NCI-H1417 treated with DMSO at 0.1 percent for 48 hours (cell line): Measurements from ENCODE around the gene MEFV.

Experiments used
- DNase-seq: peaks from one replicate; lab custom pipeline; 2025; lab: John Stamatoyannopoulos, UW

The MEFV gene

GRCh38 chr16:3268294-3268693 lies 11.9 kb upstream of the MEFV start:
- DNase-seq, result no peak

- DNase-seq, result no peak
Measured at GRCh38 chr16:3266873-3267537, 10.6 kb upstream of the MEFV start.

- DNase-seq, result peak; percentile 81
Measured at GRCh38 chr16:3264137-3265036, 8.0 kb upstream of the MEFV start.

- DNase-seq, result no peak
Measured at GRCh38 chr16:3262517-3262916, 6.1 kb upstream of the MEFV start.

GRCh38 chr16:3259836-3260235 lies 3.4 kb upstream of the MEFV start:
- DNase-seq, result no peak

- no peak for DNase-seq
Measured at GRCh38 chr16:3256866-3257465, 533 bp upstream of the MEFV start.

- no peak for DNase-seq
Measured at GRCh38 chr16:3254309-3254708, 2.1 kb downstream of the MEFV start.

- no peak for DNase-seq
Measured at GRCh38 chr16:3252967-3253366, 3.5 kb downstream of the MEFV start.

GRCh38 chr16:3249451-3249850 lies 7.0 kb downstream of the MEFV start:
- DNase-seq, result no peak

GRCh38 chr16:3249020-3249419 lies 7.4 kb downstream of the MEFV start:
- DNase-seq, result no peak

GRCh38 chr16:3248596-3248995 lies 7.8 kb downstream of the MEFV start:
- DNase-seq, result no peak

GRCh38 chr16:3246876-3247275 lies 9.6 kb downstream of the MEFV start:
- no peak for DNase-seq

GRCh38 chr16:3246002-3246401 lies 10.4 kb downstream of the MEFV start:
- no peak for DNase-seq

- DNase-seq, result no peak
Measured at GRCh38 chr16:3243882-3244281, 12.6 kb downstream of the MEFV start.

GRCh38 chr16:3242709-3243108 lies 13.7 kb downstream of the MEFV start:
- DNase-seq, result no peak

- DNase-seq, result no peak
Measured at GRCh38 chr16:3241761-3242160, 14.7 kb downstream of the MEFV start.

- DNase-seq, result no peak
Measured at GRCh38 chr16:3235856-3236669, 20.4 kb downstream of the MEFV start.

GRCh38 chr16:3234857-3235561 lies 21.4 kb downstream of the MEFV start, which contains the start of gene ZNF200:
Gene ZNF200, minus strand, starts transcription at chr16:3235158. Its CDS starts 1,403 bp downstream, at chr16:3233755.
- peak; percentile 70 for DNase-seq

- no peak for DNase-seq
Measured at GRCh38 chr16:3234543-3234856, 21.9 kb downstream of the MEFV start.

- DNase-seq, result no peak
Measured at GRCh38 chr16:3223913-3224515, 32.4 kb downstream of the MEFV start.

- no peak for DNase-seq
Measured at GRCh38 chr16:3220839-3221238, 35.6 kb downstream of the MEFV start.
